K562 (cell line): ENCODE results near the gene MAP3K7. TPM values are rescaled to one million over a fixed set of nuclear protein-coding genes. Genes with fewer than 3 reads are reported as not detected.

Source experiments
- ATF2 ChIP-seq: sonication (generic); formaldehyde crosslinking; IDR thresholded peaks from 2 replicates; pipeline ENCODE4 v1.8.1; 2022; ENCODE audit warnings: missing genetic modification reagents
- ATF6 ChIP-seq: sonication (generic); formaldehyde crosslinking; IDR thresholded peaks from 2 replicates; pipeline ENCODE4 v1.4.0; 2020; ENCODE audit warnings: mild to moderate bottlenecking, missing genetic modification reagents
- CREB3 ChIP-seq: fragments of 450-650 bp; conservative IDR thresholded peaks from 2 replicates; pipeline ENCODE4 v1.6.1; 2016; ENCODE audit warnings: missing genetic modification characterization, low read depth, mild to moderate bottlenecking, missing compliant biosample characterization, moderate library complexity
- E2F3 ChIP-seq: fragments of 250-450 bp; sonication (Bioruptor Pico); IDR thresholded peaks from 2 replicates; pipeline ENCODE4 v1.4.0; 2020; ENCODE audit warnings: mild to moderate bottlenecking
- E2F6 ChIP-seq, 2 experiments: IDR thresholded peaks; 2 replicates each; pipeline ENCODE4 v1.6.1; 2011; ENCODE audit warnings: borderline replicate concordance in 1 of 2, control low read depth in 1 of 2, low read depth in 1 of 2, low read length in 1 of 2, mild to moderate bottlenecking in 1 of 2, mixed read lengths in 1 of 2, moderate library complexity in 1 of 2; ENCODE audit not compliant: insufficient read depth in 1 of 2, insufficient read length in 1 of 2, poor library complexity in 1 of 2, severe bottlenecking in 1 of 2; ENCODE audit errors: extremely low read depth in 1 of 2
- GTF2F1 ChIP-seq: IDR thresholded peaks from 2 replicates; pipeline ENCODE4 v1.6.1; 2011; ENCODE audit warnings: low read depth, low read length, improper control_type of control experiment
- HDAC1 ChIP-seq, 2 experiments: fragments of 450-650 bp; IDR thresholded peaks; 2 replicates each; pipeline ENCODE4 v1.6.1; 2016 to 2017; ENCODE audit warnings: inconsistent platforms in 1 of 2, mild to moderate bottlenecking in 1 of 2, moderate library complexity in 1 of 2
- HMGN3 ChIP-seq: IDR thresholded peaks from 2 replicates; pipeline ENCODE4 v1.6.1; 2011; ENCODE audit warnings: borderline replicate concordance, low read depth, mild to moderate bottlenecking, mixed read lengths, low read length; ENCODE audit not compliant: insufficient read length; ENCODE audit errors: extremely low read depth
- HNRNPLL ChIP-seq: fragments of 200-400 bp; formaldehyde crosslinking; IDR thresholded peaks from 2 replicates; pipeline ENCODE4 v1.6.1; 2017; ENCODE audit warnings: low read length, low read depth, mild to moderate bottlenecking; ENCODE audit not compliant: poor library complexity, severe bottlenecking
- PYGO2 ChIP-seq: fragments of 450-650 bp; IDR thresholded peaks from 2 replicates; pipeline ENCODE4 v1.6.1; 2016; ENCODE audit warnings: mild to moderate bottlenecking, missing genetic modification characterization, moderate library complexity, missing compliant biosample characterization
- TBP ChIP-seq: optimal IDR thresholded peaks from 2 replicates; pipeline ENCODE3; 2011; ENCODE audit warnings: low read depth, low read length, improper control_type of control experiment
- U2AF1 ChIP-seq: fragments of 200-400 bp; formaldehyde crosslinking; optimal IDR thresholded peaks from 2 replicates; pipeline ENCODE3; 2017; ENCODE audit warnings: mild to moderate bottlenecking, low read depth, low read length, moderate library complexity
- ZBTB11 ChIP-seq, 3 experiments: fragments of 200-800 bp in 1 of 3; fragments of 250-450 bp in 1 of 3; fragments of 450-650 bp in 1 of 3; sonication (Bioruptor Pico) in 1 of 3; sonication (Bioruptor generic) in 1 of 3; formaldehyde crosslinking in 1 of 3; IDR thresholded peaks; 2 replicates each; pipeline versions ENCODE4 v1.6.1 to v1.8.0; 2016 to 2022; ENCODE audit warnings: mild to moderate bottlenecking in 2 of 3, missing genetic modification characterization in 2 of 3, missing compliant biosample characterization in 1 of 3, moderate library complexity in 1 of 3
- ZNF12 ChIP-seq: sonication (generic); formaldehyde crosslinking; IDR thresholded peaks from 2 replicates; pipeline ENCODE4 v1.4.0; 2020; ENCODE audit warnings: mild to moderate bottlenecking, missing genetic modification reagents
- ZNF165 ChIP-seq: fragments of 250-450 bp; sonication (Bioruptor Pico); IDR thresholded peaks from 2 replicates; pipeline ENCODE4 v1.4.0; 2020; ENCODE audit warnings: borderline replicate concordance
- ZNF354B ChIP-seq: fragments of 250-450 bp; sonication (Bioruptor Pico); IDR thresholded peaks from 2 replicates; pipeline ENCODE4 v1.4.0; 2020
- ZNF707 ChIP-seq: fragments of 250-450 bp; sonication (Bioruptor Pico); conservative IDR thresholded peaks from 2 replicates; pipeline ENCODE4 v1.8.0; 2022; ENCODE audit warnings: inconsistent platforms, mild to moderate bottlenecking, moderate library complexity
- polyA plus RNA-seq, 8 experiments: library from polyadenylated mRNA; depleted of rRNA in 4 of 8; stranded (reverse) in 5 of 8; unstranded in 3 of 8; fragments of >200 nt; fragmentation: Nextera tagmentation in 2 of 8; fragmentation: Illumina TruSeq in 1 of 8; extraction: Ambion mirVana in 2 of 8; extraction: Trizol in 1 of 8; gene quantifications; 2 replicates each; pipeline versions ENCODE4 v1.2.1 to v1.2.3, GENCODE V29; 2011 to 2014; ENCODE audit warnings: inconsistent platforms in 1 of 8, missing spikeins in 1 of 8
- total RNA-seq, 7 experiments: library from RNA; depleted of rRNA in 6 of 7; stranded (reverse); fragments of >200 nt in 6 of 7; fragmentation: Illumina TruSeq in 2 of 7; extraction: Trizol in 2 of 7; gene quantifications; 2 replicates each; pipeline versions ENCODE4 v1.2.1 to v1.2.3, GENCODE V29; 2011 to 2021; ENCODE audit warnings: low replicate concordance in 1 of 7

MAP3K7 gene
- total and polyA plus RNA-seq, 9 of the 15 experiments (the other 6 are each of a cell fraction or from before 2014, with no cell fraction given), result 13.4 to 60.9 (median 34.8) TPM

GRCh38 chr6:90466154-90466940 lies 120.5 kb downstream of the MAP3K7 start (continued):
- TF ChIP-seq E2F6 (IDR thresholded peaks at IDR 0.05; ENCODE audit: borderline replicate concordance in 1 of 2, extremely low read depth in 1 of 2, insufficient read depth in 1 of 2, insufficient read length in 1 of 2, low read depth in 1 of 2, low read length in 1 of 2, poor library complexity in 1 of 2, severe bottlenecking in 1 of 2), result no peak
- TF ChIP-seq ZNF707 (CRISPR knock-in tag), result no peak
- no peak for TF ChIP-seq ZBTB11 (CRISPR knock-in tag; IDR thresholded peaks at IDR 0.05)
- no peak for TF ChIP-seq GTF2F1
- TF ChIP-seq ZNF354B (CRISPR knock-in tag), result no peak
- TF ChIP-seq ZNF12 (CRISPR knock-in tag), result no peak
- TF ChIP-seq TBP, result no peak
- no peak for TF ChIP-seq ATF6 (CRISPR knock-in tag)
- TF ChIP-seq U2AF1, result no peak
- TF ChIP-seq HMGN3, result no peak
- TF ChIP-seq ZNF165, result no peak
- no peak for TF ChIP-seq HDAC1 (IDR thresholded peaks at IDR 0.05)
- TF ChIP-seq HNRNPLL, result no peak
- TF ChIP-seq E2F3 (CRISPR knock-in tag), result no peak
- TF ChIP-seq PYGO2 (tag), result no peak
- no peak for TF ChIP-seq CREB3 (tag)
- no peak for TF ChIP-seq ATF2
